GM04504 (cell line): ENCODE results near the gene TUBA1C.
A peak's percentile ranks its signal among the peaks of the same experiment; 100 is the strongest.
"Not testable (repeated sequence)": the region's sequence is repeated elsewhere in the genome, so short reads cannot be mapped to it uniquely, and the experiment has no call there.

Experiments used
- DNase-seq: peaks from one replicate; pipeline ENCODE4 v3.0.0-alpha.2; 2012; ENCODE audit warnings: low read depth

Gene TUBA1C

GRCh38 chr12:49310451-49311000 lies 45.6 kb downstream of the TUBA1C start:
- not testable (repeated sequence) for DNase-seq

GRCh38 chr12:49314811-49315210 lies 49.9 kb downstream of the TUBA1C start:
- DNase-seq: no peak

- DNase-seq: not testable (repeated sequence)
Observed at GRCh38 chr12:49317118-49317517, 52.2 kb downstream of the TUBA1C start.

GRCh38 chr12:49320411-49321103 lies 55.7 kb downstream of the TUBA1C start:
- DNase-seq: not testable (repeated sequence)

GRCh38 chr12:49322367-49322707 lies 57.5 kb downstream of the TUBA1C start:
- DNase-seq: no peak

- peak; percentile 98 for DNase-seq
Observed at GRCh38 chr12:49322708-49323523, 58.0 kb downstream of the TUBA1C start, which contains the start of gene TROAP. Gene TROAP, plus strand, starts transcription at chr12:49323255. Its CDS starts 354 bp downstream, at chr12:49323609.

GRCh38 chr12:49323524-49324097 lies 58.7 kb downstream of the TUBA1C start:
- DNase-seq: no peak
